NCI-H446 (cell line): Measurements from ENCODE around the gene MAP2K1.

ENCODE experiments used
- DNase-seq, 2 experiments: peaks; one replicate each; lab custom pipeline; 2025; lab: John Stamatoyannopoulos, UW

The MAP2K1 gene

GRCh38 chr15:66504563-66505429, 118.1 kb downstream of the MAP2K1 start, which contains the start of the genes RPL4 and ZWILCH:
Gene RPL4 (minus strand): TSS chr15:66504855. CDS start chr15:66504790, 65 bp downstream.
Gene ZWILCH (plus strand): TSS chr15:66505326. CDS start chr15:66505339, 13 bp downstream.
- DNase-seq: peak; percentile 79 to 81

- no peak for DNase-seq
Observed at GRCh38 chr15:66505430-66505811, 118.7 kb downstream of the MAP2K1 start.

GRCh38 chr15:66505818-66506217, 119.1 kb downstream of the MAP2K1 start:
- DNase-seq: no peak

GRCh38 chr15:66508293-66508883, 121.7 kb downstream of the MAP2K1 start:
- no peak for DNase-seq

- no peak for DNase-seq
Observed at GRCh38 chr15:66514586-66514985, 127.9 kb downstream of the MAP2K1 start.

GRCh38 chr15:66515901-66516322, 129.2 kb downstream of the MAP2K1 start:
- DNase-seq: no peak

GRCh38 chr15:66523926-66524325, 137.2 kb downstream of the MAP2K1 start:
- no peak for DNase-seq

- DNase-seq: no peak
Observed at GRCh38 chr15:66524838-66525237, 138.1 kb downstream of the MAP2K1 start.

- DNase-seq: no peak
Observed at GRCh38 chr15:66535056-66535455, 148.3 kb downstream of the MAP2K1 start.
